GM21526 (cell line): Measurements from ENCODE around the gene CFAP74.

Experiments used
- ATAC-seq: cut with Tn5 transposase; IDR thresholded peaks from one replicate; pipeline ENCODE4 v1.9.1; 2021; ENCODE audit warnings: moderate library complexity; ENCODE audit not compliant: unreplicated experiment, low FRiP score

CFAP74 gene

DNA sequence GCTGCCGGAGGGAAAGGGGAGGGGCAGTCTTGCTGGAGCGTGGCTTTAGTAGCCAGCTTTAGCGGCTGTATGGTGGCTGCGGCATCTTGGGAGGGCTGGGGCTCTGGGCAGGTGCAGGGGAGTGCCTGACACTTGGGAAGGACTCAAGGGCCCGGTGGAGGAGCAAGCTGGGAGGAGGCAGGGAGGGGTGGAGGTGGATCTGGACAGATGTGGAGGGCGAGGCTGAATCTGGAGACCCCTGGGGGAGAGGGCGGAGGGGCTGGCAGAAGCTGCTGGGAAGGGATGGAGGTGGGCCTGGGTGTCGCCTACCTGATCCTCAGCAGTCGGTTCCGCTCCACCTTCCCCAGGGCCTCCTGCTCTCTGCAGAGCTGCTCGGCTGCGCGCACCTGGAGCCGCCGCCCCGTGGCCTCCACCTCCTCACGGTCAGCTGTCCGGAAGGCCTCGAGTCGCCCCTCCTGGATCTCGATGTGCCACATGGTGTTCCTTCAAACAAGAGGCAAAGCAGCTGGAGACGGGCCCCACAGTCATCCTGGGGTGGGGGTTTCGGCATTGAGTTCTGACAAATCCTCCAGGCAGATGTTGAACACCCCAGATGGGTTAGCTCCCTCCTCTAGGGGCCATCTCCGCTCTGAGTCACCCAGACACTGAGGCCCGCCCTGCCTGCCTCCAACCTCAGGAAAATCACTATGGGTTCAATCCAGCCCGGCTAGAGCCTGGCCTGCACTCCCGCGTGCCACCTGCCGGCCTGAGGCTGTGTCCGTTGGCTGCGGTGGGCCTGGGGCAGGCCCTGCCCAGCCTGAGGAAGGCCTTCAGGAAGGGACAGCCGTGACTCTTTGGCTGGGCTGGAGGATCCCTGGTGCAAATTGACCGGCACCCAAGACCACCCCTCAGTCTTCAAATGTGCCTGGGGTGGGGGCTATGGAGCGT is 29.6 kb downstream of the CFAP74 start:
- no peak for ATAC-seq

DNA sequence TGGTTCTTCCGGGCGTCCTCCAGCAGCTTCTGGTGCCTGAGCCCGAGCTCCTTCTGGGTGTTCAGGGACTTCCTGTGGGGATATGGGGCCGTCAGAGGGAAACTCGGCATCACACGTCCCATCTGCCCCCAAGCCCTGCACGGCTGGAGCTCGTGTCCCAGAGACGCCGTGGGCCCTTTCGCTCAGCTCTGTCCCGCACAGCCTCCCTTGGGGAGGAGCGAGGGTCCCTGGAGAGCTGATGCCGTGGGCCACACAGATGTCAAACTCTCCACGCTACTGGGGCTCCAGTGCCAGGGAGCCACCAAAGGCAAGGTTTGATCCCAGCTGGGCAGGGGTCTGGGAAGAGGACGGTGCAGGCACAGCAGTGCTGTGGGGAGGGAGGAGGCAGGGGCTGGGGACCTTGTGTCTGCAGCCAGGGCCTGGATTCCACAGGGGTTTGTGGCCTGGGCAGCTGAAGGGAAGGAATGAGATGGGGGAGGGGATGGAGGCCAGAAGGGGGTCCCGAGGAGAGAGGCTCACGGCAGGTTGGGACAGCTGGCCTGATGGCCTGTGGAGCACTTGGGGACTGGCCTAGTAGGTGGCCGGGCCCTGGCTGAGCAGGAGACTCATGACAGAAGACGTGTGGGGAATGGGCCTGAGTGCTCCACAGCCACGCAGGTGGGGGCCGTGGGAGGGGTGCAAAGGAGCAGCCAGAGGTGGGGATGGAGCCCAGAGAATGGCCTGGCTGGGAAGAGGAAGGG is 30.4 kb downstream of the CFAP74 start:
- ATAC-seq: no peak

DNA sequence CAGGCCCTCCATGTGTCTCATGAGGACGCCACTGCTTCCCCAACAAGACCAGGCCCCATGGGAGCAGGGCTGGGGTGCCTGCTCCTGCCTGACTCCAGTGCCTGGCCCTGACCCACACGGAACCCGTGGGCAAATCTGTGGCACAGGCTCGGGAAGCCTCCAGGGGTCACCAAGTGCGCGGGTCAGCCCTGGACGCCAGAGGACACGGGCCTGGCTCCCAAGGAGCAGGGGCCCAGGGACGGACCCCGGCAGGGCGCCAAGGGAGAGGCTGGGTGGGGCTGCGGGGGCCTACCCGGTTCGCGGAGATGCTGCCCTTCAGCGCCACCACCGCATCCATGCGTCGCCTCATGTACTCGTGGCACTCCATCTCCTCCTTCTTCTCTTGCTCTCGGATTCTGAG is 31.9 kb downstream of the CFAP74 start:
- no peak for ATAC-seq

DNA sequence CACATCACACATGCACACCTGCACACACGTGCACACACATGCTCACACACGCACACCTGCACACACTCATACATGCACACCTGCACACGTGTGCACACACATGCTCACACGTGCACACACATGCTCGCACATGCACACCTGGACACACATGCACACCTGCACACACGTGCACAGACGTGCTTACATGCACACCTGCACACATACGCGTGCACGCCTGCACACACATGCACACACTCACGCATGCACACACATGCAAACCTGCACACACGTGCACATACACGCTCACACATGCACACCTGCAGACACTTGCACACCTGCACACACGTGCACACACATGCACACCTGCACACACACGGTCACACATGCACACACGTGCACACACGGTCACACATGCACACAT is 32.6 kb downstream of the CFAP74 start:
- ATAC-seq: no peak

DNA sequence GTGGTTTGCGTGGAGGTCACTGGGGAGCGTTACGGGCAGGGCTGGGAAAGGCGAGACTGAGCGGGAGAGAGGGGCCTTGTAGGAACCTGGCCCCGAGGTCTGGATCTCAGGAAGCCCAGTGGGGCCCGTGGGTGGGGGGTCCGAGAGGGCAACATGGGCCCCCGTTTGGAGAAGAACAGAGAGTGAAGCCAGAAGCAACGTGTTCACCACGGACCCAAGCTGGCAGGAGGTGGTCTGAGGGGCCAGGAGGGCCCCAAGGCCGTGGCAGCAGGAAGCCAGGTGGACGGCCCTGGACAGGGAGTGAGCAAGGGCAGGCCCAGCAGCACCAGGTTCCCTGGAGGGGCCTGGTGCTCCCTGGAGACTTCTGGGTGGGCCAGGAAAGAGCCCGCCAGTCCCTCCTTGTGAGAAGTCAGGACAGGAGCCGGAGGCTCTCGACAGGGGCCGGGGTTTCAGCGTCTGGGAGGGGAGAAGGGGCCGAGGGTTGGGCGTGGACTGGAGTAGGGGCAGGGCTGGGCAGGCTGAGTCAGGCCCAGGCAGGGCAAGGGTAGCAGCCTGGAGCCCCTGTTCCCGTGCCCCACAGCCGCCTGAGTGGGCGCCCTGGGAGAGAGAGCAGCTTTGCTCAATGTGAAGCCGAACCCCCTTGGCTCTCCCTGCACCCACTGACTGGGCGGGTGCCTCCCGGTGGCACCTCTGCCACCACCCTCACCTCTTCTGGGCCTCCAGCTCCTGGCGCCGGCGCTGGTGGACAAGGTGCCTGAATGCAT is 33.5 kb downstream of the CFAP74 start:
- no peak for ATAC-seq

DNA sequence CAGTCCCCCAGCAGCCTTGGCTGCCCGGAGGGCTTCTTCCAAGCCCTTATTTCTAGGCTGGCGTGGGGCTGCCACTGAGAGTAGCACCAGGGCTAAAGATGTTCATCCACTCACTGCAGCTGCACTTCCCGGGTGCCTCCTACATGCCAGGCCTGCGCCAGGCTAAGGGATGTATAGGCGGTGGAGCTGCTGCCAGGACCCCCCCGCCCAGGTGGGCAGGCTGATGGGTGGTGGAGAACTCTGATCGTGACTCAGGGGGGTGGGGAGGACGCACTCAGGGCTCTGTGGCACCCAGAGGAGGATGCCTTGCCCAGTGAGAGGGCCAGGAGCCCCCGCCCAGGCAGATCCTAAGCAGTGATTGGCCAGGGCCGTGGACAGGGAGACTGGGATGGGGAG is 34.1 kb downstream of the CFAP74 start:
- no peak for ATAC-seq

DNA sequence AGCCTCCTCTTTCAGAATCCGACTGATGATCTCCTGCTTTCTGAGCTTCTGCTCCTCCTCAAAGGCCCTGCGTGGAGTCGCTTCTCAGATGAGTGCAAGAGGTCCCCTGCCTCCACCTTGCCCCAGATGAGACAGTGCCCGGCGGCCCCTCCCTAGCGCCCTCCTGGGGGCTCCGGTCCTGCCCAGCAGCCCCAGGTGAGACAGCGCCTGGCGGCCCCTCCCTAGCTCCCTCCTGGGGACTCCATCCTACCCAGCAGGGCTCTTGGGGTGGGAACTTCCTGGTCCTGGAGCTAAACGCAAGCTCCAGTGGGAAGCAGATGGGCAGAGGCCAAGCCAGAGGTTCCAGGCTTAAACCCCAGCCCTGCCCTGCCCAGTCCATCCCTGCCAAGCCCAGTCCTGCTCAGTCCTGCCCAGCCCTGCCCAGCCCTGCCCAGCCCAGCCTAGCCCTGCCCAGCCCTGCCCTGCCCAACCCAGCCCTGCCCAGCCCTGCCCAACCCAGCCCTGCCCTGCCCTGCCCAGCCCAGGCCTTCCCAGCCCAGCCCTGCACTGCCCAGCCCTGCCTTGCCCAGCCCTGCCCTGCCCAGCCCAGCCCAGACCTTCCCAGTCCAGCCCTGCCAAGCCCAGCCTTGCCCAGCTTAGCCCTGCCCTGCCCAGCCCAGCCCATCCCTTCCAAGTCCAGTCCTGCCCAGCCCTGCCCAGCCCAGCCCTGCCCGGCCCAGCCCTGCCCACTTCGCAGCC is 34.6 kb downstream of the CFAP74 start:
- no peak for ATAC-seq

DNA sequence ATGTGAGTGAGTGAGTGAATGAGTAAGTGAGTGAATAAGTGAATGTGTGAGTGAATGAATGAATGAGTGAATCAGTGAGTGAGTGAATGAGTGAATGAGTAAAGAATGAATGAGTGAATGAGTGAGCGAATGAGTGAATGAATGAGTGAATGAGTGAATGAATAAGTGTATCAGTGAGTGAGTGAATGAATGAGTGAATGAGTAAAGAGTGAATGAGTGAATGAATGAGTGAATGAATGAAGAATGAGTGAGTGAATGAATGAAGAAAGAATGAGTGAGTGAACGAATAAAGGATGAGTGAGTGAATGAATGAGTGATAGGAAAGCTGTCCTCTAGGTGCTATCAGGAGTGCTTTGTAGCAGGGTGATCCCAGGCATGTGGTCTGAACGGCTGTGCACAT is 35.7 kb downstream of the CFAP74 start:
- no peak for ATAC-seq

DNA sequence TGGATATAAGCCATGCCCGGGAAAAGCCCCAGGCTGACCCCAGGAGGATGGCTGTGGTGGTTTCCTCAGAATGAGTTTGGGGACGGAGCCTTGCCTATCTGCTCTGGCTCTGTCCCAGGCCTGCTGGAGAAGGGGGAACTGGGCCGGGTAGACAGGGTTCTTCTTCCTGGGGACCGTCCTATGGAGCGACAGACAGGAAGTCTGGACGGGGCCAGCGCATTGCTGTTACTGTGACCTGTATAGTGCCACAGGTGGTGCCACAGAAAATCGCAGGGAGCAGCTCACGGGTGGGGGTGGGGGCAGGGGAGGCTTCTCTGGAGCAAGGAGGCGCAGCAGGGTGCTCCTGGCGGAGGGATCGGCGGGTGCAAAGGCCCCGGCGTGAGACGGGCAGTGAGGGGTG is 36.4 kb downstream of the CFAP74 start:
- no peak for ATAC-seq

DNA sequence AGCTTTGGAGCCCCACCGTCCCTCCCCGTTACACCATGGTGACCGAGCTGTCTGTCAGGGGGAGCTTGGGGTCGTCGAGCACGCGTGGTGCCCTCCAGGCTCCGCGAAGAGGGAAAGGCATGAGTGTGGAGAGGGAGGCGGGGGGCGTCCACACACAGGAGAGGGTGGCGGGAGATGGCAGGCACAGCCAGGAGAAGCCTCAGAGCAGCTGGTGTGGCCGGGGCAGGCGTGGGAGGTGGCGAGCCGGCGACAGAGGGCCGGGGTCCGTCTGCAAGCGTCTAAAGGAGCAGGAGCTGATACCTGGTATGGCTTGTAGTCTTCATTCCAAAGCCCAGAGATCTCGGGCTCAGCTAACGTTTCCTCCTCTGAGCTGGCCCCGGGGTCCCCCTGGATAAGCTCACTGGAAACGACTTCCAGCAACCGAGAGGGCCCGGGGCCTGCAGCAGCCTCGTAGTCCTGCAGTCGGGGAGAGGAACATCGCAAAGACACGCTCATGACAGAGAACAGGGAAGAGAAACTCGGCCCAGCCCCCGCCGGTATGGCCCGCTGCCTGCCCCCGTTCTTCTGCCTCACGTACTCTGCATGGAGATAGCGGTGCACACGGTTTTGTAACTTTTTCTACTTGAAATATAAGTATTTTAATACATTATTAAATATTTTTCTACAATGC is 37.4 kb downstream of the CFAP74 start:
- no peak for ATAC-seq

DNA sequence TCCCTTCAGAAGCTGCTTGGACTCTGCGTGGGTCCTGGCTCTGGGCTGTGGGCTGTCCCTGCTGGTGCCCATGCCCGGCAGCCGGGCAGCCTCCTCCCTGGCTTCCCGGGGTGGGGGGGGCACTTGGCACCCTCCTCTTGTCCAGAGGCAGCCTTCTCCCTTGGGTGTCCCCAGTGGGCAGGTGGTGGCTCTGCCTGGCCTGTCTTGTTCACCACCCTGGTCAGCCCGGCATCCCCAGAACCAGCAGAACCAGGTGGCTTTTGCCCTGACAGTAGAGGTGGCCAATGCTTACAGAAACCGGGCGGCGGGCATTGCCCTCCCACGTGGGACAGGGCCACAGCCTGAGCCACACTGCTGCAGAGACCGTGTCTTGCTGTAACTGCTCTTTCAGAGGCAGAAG is 38.0 kb downstream of the CFAP74 start:
- ATAC-seq: no peak

DNA sequence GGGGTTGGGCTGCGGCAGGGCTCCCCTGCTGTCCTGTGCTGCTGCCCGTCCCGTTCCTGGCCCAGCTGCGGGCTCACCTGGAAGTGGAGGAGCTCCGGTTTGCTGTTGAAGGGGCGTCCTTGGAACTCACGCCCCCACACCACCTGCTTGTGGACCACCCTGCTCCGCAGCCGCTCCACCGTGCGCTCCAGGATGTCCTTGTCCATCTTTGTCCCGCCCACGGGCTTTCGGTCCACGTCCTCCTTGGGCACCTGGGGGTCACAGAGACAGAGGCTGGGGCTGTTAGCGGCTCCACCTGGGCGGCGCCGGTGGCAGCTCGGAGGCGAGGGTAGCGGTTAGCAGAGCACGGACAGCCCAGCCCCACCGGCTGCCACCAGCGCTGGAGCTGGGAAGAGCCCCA is 38.8 kb downstream of the CFAP74 start:
- ATAC-seq: no peak

DNA sequence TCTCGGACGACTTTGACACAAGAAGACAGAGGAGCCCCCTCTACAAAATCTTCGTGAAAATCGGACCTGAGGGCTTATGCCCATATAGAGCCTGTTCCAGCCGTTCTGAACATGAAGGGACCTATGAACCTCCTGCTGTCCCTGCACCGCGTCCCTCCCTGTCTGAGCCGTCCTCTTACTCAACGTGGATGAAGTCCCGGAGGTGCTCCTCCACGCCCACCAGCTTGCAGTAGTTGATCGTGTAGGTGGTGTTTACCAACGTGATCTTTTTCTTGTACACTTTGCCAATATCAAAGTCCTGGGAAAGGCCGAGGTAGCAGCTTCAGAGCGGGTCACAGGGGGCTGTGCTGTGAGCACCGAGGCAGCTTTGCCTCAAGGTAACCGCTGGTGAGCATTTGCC is 40.0 kb downstream of the CFAP74 start:
- ATAC-seq: no peak

DNA sequence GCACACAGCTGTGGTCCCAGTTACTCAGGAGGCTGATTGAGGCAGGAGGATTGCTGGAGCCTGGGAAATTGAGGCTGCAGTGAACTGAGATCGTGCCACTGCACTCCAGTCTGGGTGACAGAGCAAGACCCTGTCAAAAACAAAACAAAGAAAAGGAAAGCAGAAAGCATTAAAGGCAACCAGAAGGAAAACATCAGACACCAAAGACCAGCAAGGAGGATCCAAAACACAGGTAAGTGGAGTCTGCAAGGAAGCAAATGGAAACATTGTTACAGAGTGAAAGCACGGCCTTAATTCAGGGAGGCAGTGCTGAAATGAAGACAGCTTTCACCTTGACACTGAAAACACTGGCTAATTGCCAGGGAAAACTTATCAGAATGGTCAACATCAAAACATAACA is 40.8 kb downstream of the CFAP74 start:
- ATAC-seq: no peak

DNA sequence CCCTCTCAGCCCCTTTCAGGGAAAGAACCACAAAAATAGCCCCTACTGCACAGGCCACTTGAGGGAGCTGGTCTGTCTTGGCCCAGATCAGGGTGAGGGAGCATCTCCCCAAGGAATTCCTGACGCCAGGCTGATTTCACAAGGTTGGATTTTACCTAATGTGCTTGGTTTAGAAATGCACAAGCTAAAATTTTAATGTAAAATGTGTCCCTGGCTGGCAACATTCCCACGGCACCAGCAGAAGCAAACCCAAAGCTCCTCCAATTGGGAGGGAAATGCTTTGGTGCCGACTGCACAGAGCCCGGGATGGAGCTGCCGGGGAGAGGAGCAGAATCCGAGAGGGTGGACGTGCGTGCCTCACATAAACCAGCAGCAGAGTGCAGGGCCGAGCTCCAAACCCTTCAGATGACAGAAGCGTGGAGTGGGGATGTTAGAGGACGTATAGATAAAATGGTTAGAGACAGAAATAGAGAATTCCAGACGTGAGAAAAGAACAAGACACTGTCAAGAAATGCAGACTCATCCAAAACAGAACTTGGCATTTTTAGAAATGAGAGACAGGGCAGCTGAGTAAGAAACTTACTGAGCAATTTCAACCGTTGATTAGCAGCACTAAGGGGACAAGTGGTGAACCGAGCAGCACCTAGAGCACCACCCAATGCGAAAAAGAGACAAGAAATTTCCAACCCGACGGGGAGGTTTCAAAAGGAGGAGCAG is 42.9 kb downstream of the CFAP74 start:
- no peak for ATAC-seq

DNA sequence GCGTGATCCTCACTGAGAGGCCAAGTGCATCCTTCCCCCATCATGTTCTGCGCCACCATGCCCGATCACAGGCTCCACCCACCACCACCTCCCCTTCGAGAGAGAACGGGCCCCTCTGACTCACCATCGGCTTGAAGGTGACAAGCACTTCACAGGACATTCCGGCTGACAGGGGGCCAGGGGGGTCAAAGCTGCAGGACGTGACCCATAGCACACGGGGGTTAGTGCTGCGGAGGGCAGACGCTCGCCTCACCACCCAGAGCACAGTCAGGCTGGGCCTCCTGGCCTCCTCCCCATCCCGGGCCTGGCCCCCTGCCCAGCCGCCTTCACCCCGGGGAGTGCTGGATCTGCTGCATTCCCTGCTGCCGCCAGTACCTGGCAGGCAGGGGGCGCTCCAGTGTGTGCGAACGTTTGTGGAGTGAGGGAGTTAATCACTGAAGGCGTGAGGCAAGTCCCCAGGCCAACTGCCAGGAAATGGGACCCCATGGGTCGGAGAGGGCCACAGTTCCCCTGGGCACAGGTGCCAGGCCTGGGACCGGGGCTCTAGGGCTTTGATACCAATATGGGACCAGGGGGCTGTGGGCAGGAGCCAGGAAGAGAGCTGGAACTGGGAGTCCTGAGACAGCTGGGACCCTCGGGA is 43.6 kb downstream of the CFAP74 start:
- ATAC-seq: no peak

DNA sequence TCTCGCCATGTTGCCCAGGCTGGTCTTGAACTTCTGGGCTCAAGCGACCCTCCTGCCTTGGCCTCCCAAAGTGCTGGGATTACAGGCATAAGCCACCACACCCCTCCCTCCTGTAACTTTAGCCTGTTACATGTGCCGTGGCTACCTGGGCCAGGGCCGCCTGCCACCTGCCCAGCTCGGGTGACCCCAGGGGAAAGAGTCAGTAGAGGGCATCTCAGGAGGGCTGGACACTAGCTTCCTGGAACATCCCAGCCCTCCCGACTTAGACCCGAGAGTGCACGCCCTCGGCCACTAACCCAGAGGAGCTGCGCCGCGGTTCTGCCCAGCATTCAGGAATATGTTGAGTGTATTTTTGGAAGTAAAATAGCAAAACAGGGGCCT is 44.1 kb downstream of the CFAP74 start:
- no peak for ATAC-seq

DNA sequence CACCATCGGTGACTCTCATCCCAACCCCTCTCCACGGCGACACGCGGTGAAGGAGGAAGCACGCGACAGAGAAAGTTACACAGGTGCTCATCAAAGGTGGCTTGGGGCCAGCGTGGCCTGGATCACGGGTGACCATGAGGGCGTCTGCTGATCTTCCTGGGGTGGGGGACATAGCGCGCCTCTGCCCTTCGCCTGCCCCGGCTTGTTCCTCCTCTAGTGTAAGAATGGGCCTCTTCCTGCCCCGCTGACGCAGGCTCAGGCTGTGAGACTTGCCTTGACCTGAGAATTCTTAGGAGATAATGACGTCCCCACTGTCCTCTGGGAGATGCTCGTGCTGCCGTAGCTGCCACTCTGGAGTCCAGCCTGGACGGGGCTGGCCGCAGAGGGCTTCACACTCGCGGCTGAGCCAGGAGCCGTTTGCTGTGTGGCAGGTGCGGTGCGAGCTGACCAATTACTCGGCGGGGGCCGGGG is 45.5 kb downstream of the CFAP74 start:
- no peak for ATAC-seq

DNA sequence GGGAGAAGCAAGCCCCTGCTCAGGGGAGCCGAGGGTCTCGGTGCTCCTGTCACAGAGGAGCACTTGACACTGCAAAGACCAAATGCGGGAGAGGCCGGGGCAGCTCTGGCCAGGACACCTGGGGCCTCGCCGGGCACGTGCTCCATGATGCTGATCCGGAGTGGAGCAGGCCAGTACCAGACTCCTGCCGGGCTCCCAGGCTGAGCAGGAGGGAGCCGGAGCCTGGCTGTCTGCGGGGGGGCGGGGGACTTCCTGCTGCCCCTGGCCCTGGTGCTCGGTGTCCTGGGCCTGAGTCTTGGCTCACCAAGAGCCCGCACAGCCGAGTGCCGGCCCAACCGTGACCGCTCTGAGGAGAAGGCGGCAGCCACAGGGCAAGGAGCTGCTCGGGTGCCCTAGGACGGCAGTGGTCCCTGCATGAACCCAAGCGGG is 46.0 kb downstream of the CFAP74 start:
- no peak for ATAC-seq
